GM19025 (cell line): Measurements from ENCODE around the gene UGT3A1.
"Not testable (repeated sequence)": the region's sequence is repeated elsewhere in the genome, so short reads cannot be mapped to it uniquely, and the experiment has no call there.

Experiments
- ATAC-seq: cut with Tn5 transposase; IDR thresholded peaks from one replicate; pipeline ENCODE4 v1.9.1; 2021; ENCODE audit warnings: mild to moderate bottlenecking, low read depth, moderate library complexity; ENCODE audit not compliant: unreplicated experiment

Gene UGT3A1

GRCh38 chr5:35990941-35991611 lies at the start of gene UGT3A1:
UGT3A1 (minus strand) TSS chr5:35991390; CDS start chr5:35991240, 150 bp downstream.
- no peak for ATAC-seq

GRCh38 chr5:36035696-36036095 lies 44.5 kb upstream of the UGT3A1 start:
- no peak for ATAC-seq

- ATAC-seq, result not testable (repeated sequence)
Observed at GRCh38 chr5:36034536-36035134, 43.4 kb upstream of the UGT3A1 start.

- ATAC-seq, result no peak
Observed at GRCh38 chr5:36033486-36033885, 42.3 kb upstream of the UGT3A1 start.

- ATAC-seq, result no peak
Observed at GRCh38 chr5:36033047-36033446, 41.9 kb upstream of the UGT3A1 start.

- no peak for ATAC-seq
Observed at GRCh38 chr5:36031223-36031622, 40.0 kb upstream of the UGT3A1 start.

- ATAC-seq, result no peak
Observed at GRCh38 chr5:36029914-36030313, 38.7 kb upstream of the UGT3A1 start.

GRCh38 chr5:36028816-36029465 lies 37.8 kb upstream of the UGT3A1 start:
- ATAC-seq, result no peak

- ATAC-seq, result no peak
Observed at GRCh38 chr5:36027711-36028110, 36.5 kb upstream of the UGT3A1 start.

- ATAC-seq, result no peak
Observed at GRCh38 chr5:36026706-36027465, 35.7 kb upstream of the UGT3A1 start.

- not testable (repeated sequence) for ATAC-seq
Observed at GRCh38 chr5:36022246-36022645, 31.1 kb upstream of the UGT3A1 start.

GRCh38 chr5:36019584-36019983 lies 28.4 kb upstream of the UGT3A1 start:
- ATAC-seq, result not testable (repeated sequence)

- ATAC-seq, result no peak
Observed at GRCh38 chr5:36017622-36018021, 26.4 kb upstream of the UGT3A1 start.

- ATAC-seq, result no peak
Observed at GRCh38 chr5:36017004-36017403, 25.8 kb upstream of the UGT3A1 start.

- no peak for ATAC-seq
Observed at GRCh38 chr5:36013182-36013581, 22.0 kb upstream of the UGT3A1 start.

- no peak for ATAC-seq
Observed at GRCh38 chr5:36009698-36010097, 18.5 kb upstream of the UGT3A1 start.

GRCh38 chr5:36007366-36007765 lies 16.2 kb upstream of the UGT3A1 start:
- no peak for ATAC-seq

- no peak for ATAC-seq
Observed at GRCh38 chr5:36006163-36006562, 15.0 kb upstream of the UGT3A1 start.

- ATAC-seq, result no peak
Observed at GRCh38 chr5:36001032-36001431, 9.8 kb upstream of the UGT3A1 start.

GRCh38 chr5:35999547-35999946 lies 8.4 kb upstream of the UGT3A1 start:
- no peak for ATAC-seq

GRCh38 chr5:35996076-35996475 lies 4.9 kb upstream of the UGT3A1 start:
- no peak for ATAC-seq
